ENCODE measurements around the gene ZNF414. TPM values are rescaled to one million over a fixed set of nuclear protein-coding genes. Genes with fewer than 3 reads are reported as not detected.

The ZNF414 gene
- total and polyA plus RNA-seq, 10 of the 15 experiments (the other 5 are each of a cell fraction or from before 2014, with no cell fraction given): 0.16 to 23.7 (median 5.3) TPM; not detected in 1

- no peak for TF ChIP-seq REST (IDR thresholded peaks at IDR 0.05; ENCODE audit: low read depth, low read length)
These were observed 2.3 kb downstream of the ZNF414 start (continued) for GRCh38 chr19:8511573-8512101.

GRCh38 chr19:8510589-8511115, 3.3 kb downstream of the ZNF414 start:
- H3K4me1 ChIP-seq (ENCODE audit: control insufficient read depth, insufficient read depth, low read length): peaks cover 11% of the 10 kb centered on the region; the same call in 1 of the 2 replicates
- POLR2A ChIA-PET: interaction anchor here (0.6 kb wide), 1 partner anchor 162 kb away, joined by 3 read pairs; no protein-coding TSS in a partner anchor
- peaks cover 2% of the 10 kb centered on the region for H3K79me2 ChIP-seq (ENCODE audit: control insufficient read depth, insufficient read depth, low read length)
- no peak overlapping the region for H2AFZ ChIP-seq (ENCODE audit: control insufficient read depth, low read depth, low read length)
- intact Hi-C loops (cut with micrococcal nuclease; ENCODE audit: unreplicated experiment): no loop called here
- WGBS (ENCODE audit: insufficient coverage, insufficient replicate concordance, low lambda C conversion rate, missing lambda C conversion rate): 98% methylated on average over 18 of the region's 52 CpGs
- RAD21 ChIA-PET (ENCODE audit: unreplicated experiment): no interaction called here
- no peak for DNase-seq (ENCODE audit: low read depth, low spot score)
- H3K27me3 ChIP-seq (replicated peaks in 1 of 2; ENCODE audit: control insufficient read depth in 2 of 2, insufficient read depth in 2 of 2, low read length in 1 of 2): no peaks in the 10 kb centered on the region
- SMC1A ChIA-PET (ENCODE audit: uncharacterized antibody, unreplicated experiment): no interaction called here
- H3K4me3 ChIP-seq: no peak overlapping the region
- CTCF ChIA-PET: no interaction called here
- ATAC-seq: no peak
- no peak overlapping the region for H3K4me2 ChIP-seq (ENCODE audit: control insufficient read depth, insufficient read depth)
- BruUV-seq (replicated peaks): no TSS peak
- H3K27ac ChIP-seq (ENCODE audit: control insufficient read depth, insufficient read depth): no peak overlapping the region
- in situ Hi-C loops (cut with MboI): no loop called here
- H3K36me3 ChIP-seq (ENCODE audit: control insufficient read depth in 2 of 2, insufficient read depth in 2 of 2, low read length in 1 of 2): no peaks in the 10 kb centered on the region
- H3K9ac ChIP-seq (ENCODE audit: control insufficient read depth, insufficient read depth, low read length): no peak overlapping the region
- no peaks in the 10 kb centered on the region for H4K20me1 ChIP-seq (ENCODE audit: control insufficient read depth, insufficient read depth)
- FAIRE-seq: no peak
- H3K9me3 ChIP-seq (replicated peaks; ENCODE audit: control insufficient read depth, insufficient read depth, low read length): no peaks in the 10 kb centered on the region
- TF ChIP-seq SP1 (IDR thresholded peaks at IDR 0.05; ENCODE audit: low read depth, low read length) (no peak), ZBTB11 (CRISPR knock-in tag; IDR thresholded peaks at IDR 0.05) (no peak), SKIL (IDR thresholded peaks at IDR 0.05; ENCODE audit: low read depth, poor library complexity, severe bottlenecking) (no peak), JUND (IDR thresholded peaks at IDR 0.05; ENCODE audit: low read depth, low read length) (no peak), SUPT20H (IDR thresholded peaks at IDR 0.05; ENCODE audit: borderline replicate concordance, control insufficient read depth, low read depth, low read length) (no peak), CREB1 (IDR thresholded peaks at IDR 0.05; ENCODE audit: low read depth) (no peak), E4F1 (IDR thresholded peaks at IDR 0.05; ENCODE audit: borderline replicate concordance, partially characterized antibody) (no peak), ESRRA (IDR thresholded peaks at IDR 0.05; ENCODE audit: low read length) (no peak)

Measured in GM12878 (cell line).